ENCODE data around the gene UPK1A.

The UPK1A gene

GRCh38 chr19:35666251-35666913, at the start of gene UPK1A:
TSS of gene UPK1A (plus strand) at chr19:35666517. CDS start at chr19:35666813, 296 bp downstream.
- no peak within 1 kb of the TSS for H3K4me3 ChIP-seq (ENCODE audit: low read length)
- TF ChIP-seq CTCF (conservative IDR thresholded peaks at IDR 0.05; ENCODE audit: low read length) = no peak
- DNase-seq (ENCODE audit: low read depth) = no peak

GRCh38 chr19:35618857-35619256, 47.5 kb upstream of the UPK1A start:
- TF ChIP-seq CTCF (conservative IDR thresholded peaks at IDR 0.05; ENCODE audit: low read length) = no peak
- H3K4me3 ChIP-seq (ENCODE audit: low read length) = no peak overlapping the region
- no peak for DNase-seq (ENCODE audit: low read depth)

- no peak for DNase-seq (ENCODE audit: low read depth)
- TF ChIP-seq CTCF (conservative IDR thresholded peaks at IDR 0.05; ENCODE audit: low read length) = no peak
Observed at GRCh38 chr19:35619290-35619923, 46.9 kb upstream of the UPK1A start.

GRCh38 chr19:35620001-35620400, 46.3 kb upstream of the UPK1A start:
- no peak overlapping the region for H3K4me3 ChIP-seq (ENCODE audit: low read length)
- DNase-seq (ENCODE audit: low read depth) = no peak
- TF ChIP-seq CTCF (conservative IDR thresholded peaks at IDR 0.05; ENCODE audit: low read length) = no peak

More at GRCh38 chr19:35619290-35619923, 46.9 kb upstream of the UPK1A start:
- H3K4me3 ChIP-seq (ENCODE audit: low read length) = no peak overlapping the region

GRCh38 chr19:35621708-35622107, 44.6 kb upstream of the UPK1A start:
- no peak for DNase-seq (ENCODE audit: low read depth)
- TF ChIP-seq CTCF (conservative IDR thresholded peaks at IDR 0.05; ENCODE audit: low read length) = no peak
- H3K4me3 ChIP-seq (ENCODE audit: low read length) = no peak overlapping the region

GRCh38 chr19:35622750-35623149, 43.6 kb upstream of the UPK1A start:
- no peak overlapping the region for H3K4me3 ChIP-seq (ENCODE audit: low read length)
- DNase-seq (ENCODE audit: low read depth) = no peak
- TF ChIP-seq CTCF (conservative IDR thresholded peaks at IDR 0.05; ENCODE audit: low read length) = no peak
